ENCODE data around the gene ZNF787. TPM values are rescaled to one million over a fixed set of nuclear protein-coding genes. Genes with fewer than 3 reads are reported as not detected.
A peak's percentile ranks its signal among the peaks of the same experiment; 100 is the strongest.

ZNF787 gene
- total RNA-seq, 1 experiment from 2014 or later: 68.6 TPM

- peak; percentile 82 for DNase-seq (ENCODE audit: unreplicated experiment)
- intact Hi-C loops (cut with micrococcal nuclease): loop anchor here (2.0 to 10.0 kb wide), 4 partner anchors 29 to 223 kb away; partner anchors contain the start of genes ZNF444, ZNF787 and ZSCAN5A
- Mint-ChIP-seq H3K27ac (ENCODE audit: low read depth, unreplicated experiment) (peak overlapping the region; percentile 91), H3K9me3 (ENCODE audit: unreplicated experiment) (peaks cover 9% of the 10 kb centered on the region), H3K4me1 (ENCODE audit: insufficient read depth, unreplicated experiment) (peaks cover 25% of the 10 kb centered on the region), H3K4me3 (ENCODE audit: unreplicated experiment) (peak overlapping the region; percentile 81), H3K36me3 (ENCODE audit: insufficient read depth, unreplicated experiment) (peaks cover 66% of the 10 kb centered on the region), H3K27me3 (ENCODE audit: insufficient read depth, unreplicated experiment) (no peaks in the 10 kb centered on the region)
- no TSS peak for BruUV-seq (replicated peaks)
- TF ChIP-seq CTCF (IDR thresholded peaks at IDR 0.05; ENCODE audit: unreplicated experiment): no peak
- ChIA-PET POLR2A (interaction anchor here (0.5 to 2.7 kb wide), 13 partner anchors 10 to 1955 kb away, joined by 3 to 19 read pairs (median 4); partner anchors contain the start of genes ZNF444, ZNF524, ZNF787 and ZSCAN5A), CTCF (interaction anchor here (0.5 to 2.8 kb wide), 7 partner anchors 13 to 241 kb away, joined by 3 to 17 read pairs (median 4); no protein-coding TSS in a partner anchor)
Measured at GRCh38 chr19:56091751-56092546, 29.1 kb downstream of the ZNF787 start.

- peak; percentile 86 for DNase-seq (ENCODE audit: unreplicated experiment)
- POLR2A ChIA-PET: interaction anchor here (0.5 to 2.7 kb wide), 14 partner anchors 10 to 1954 kb away, joined by 3 to 19 read pairs (median 4); partner anchors contain the start of genes ZNF444, ZNF524, ZNF587B and ZNF787
- H3K27me3 Mint-ChIP-seq (ENCODE audit: insufficient read depth, unreplicated experiment): no peaks in the 10 kb centered on the region
- CTCF ChIA-PET: interaction anchor here (0.5 to 2.8 kb wide), 9 partner anchors 14 to 437 kb away, joined by 3 to 17 read pairs (median 4); no protein-coding TSS in a partner anchor
- peak overlapping the region; percentile 91 for H3K27ac Mint-ChIP-seq (ENCODE audit: low read depth, unreplicated experiment)
- intact Hi-C loops (cut with micrococcal nuclease): loop anchor here (2.0 to 10.0 kb wide), 4 partner anchors 30 to 224 kb away; partner anchors contain the start of genes ZNF444, ZNF787 and ZSCAN5A
- peaks cover 70% of the 10 kb centered on the region for H3K36me3 Mint-ChIP-seq (ENCODE audit: insufficient read depth, unreplicated experiment)
- BruUV-seq (replicated peaks): no TSS peak
- peak overlapping the region; percentile 81 for H3K4me3 Mint-ChIP-seq (ENCODE audit: unreplicated experiment)
- no peak for TF ChIP-seq CTCF (IDR thresholded peaks at IDR 0.05; ENCODE audit: unreplicated experiment)
- peaks cover 9% of the 10 kb centered on the region for H3K9me3 Mint-ChIP-seq (ENCODE audit: unreplicated experiment)
- H3K4me1 Mint-ChIP-seq (ENCODE audit: insufficient read depth, unreplicated experiment): peaks cover 25% of the 10 kb centered on the region
Measured at GRCh38 chr19:56091066-56091490, 30.0 kb downstream of the ZNF787 start.

GRCh38 chr19:56089344-56089743 is 31.8 kb downstream of the ZNF787 start:
- ChIA-PET POLR2A (no interaction called here), CTCF (interaction anchor here (0.9 to 2.8 kb wide), 5 partner anchors 13 to 164 kb away, joined by 4 to 17 read pairs (median 4); no protein-coding TSS in a partner anchor)
- BruUV-seq (replicated peaks): no TSS peak
- Mint-ChIP-seq H3K36me3 (ENCODE audit: insufficient read depth, unreplicated experiment) (peaks cover 55% of the 10 kb centered on the region), H3K4me3 (ENCODE audit: unreplicated experiment) (no peak overlapping the region), H3K27ac (ENCODE audit: low read depth, unreplicated experiment) (no peak overlapping the region), H3K9me3 (ENCODE audit: unreplicated experiment) (peaks cover 9% of the 10 kb centered on the region), H3K4me1 (ENCODE audit: insufficient read depth, unreplicated experiment) (peaks cover 25% of the 10 kb centered on the region), H3K27me3 (ENCODE audit: insufficient read depth, unreplicated experiment) (no peaks in the 10 kb centered on the region)
- DNase-seq (ENCODE audit: unreplicated experiment): no peak
- no peak for TF ChIP-seq CTCF (IDR thresholded peaks at IDR 0.05; ENCODE audit: unreplicated experiment)
- intact Hi-C loops (cut with micrococcal nuclease): no loop called here

All from MCF 10A (cell line).